Astrocyte of the spinal cord (primary cell): ENCODE data around the gene ESYT2.

Source experiments
- DNase-seq: peaks from one replicate; pipeline ENCODE4 v3.0.0; 2011; ENCODE audit warnings: low read depth, low spot score
- H3K4me3 ChIP-seq: 2 replicates; pipeline ENCODE4 v1.5.1; 2011; ENCODE audit warnings: low read depth, mild to moderate bottlenecking, low read length, moderate library complexity
- in situ Hi-C: cut with HindIII; loops from 2 replicates; pipeline ENCODE4 v1.10.0; 2017; ENCODE audit warnings: low sequenced_read_pairs
- TF ChIP-seq, protein P1 (sequence below): IDR thresholded peaks from 2 replicates; pipeline ENCODE4 v1.5.1; 2012; ENCODE audit warnings: low read depth, mild to moderate bottlenecking, low read length, inconsistent platforms

The ESYT2 gene

DNA sequence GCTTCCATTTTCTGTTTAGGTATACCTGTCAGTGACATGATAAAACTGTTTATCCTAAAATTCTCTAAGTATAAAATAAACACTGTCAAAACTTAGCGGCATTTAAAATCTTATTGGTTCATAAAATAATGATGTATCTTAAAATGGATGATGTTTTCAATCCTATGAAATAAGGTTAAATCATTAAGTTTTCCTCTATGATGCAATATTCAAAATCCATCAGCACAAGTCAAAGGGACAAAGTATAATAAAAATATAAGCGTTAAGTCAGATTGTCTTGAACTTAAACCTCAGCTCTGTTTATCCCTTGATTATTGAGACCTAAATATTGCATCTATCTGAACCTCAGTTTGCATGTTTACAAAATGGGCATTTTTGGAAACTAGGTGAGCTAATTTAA, 78.1 kb downstream of the ESYT2 start:
- in situ Hi-C loops, result no loop called here
- H3K4me3 ChIP-seq, result no peak overlapping the region
- TF ChIP-seq, protein P1, sequence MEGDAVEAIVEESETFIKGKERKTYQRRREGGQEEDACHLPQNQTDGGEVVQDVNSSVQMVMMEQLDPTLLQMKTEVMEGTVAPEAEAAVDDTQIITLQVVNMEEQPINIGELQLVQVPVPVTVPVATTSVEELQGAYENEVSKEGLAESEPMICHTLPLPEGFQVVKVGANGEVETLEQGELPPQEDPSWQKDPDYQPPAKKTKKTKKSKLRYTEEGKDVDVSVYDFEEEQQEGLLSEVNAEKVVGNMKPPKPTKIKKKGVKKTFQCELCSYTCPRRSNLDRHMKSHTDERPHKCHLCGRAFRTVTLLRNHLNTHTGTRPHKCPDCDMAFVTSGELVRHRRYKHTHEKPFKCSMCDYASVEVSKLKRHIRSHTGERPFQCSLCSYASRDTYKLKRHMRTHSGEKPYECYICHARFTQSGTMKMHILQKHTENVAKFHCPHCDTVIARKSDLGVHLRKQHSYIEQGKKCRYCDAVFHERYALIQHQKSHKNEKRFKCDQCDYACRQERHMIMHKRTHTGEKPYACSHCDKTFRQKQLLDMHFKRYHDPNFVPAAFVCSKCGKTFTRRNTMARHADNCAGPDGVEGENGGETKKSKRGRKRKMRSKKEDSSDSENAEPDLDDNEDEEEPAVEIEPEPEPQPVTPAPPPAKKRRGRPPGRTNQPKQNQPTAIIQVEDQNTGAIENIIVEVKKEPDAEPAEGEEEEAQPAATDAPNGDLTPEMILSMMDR, result no peak
- no peak for DNase-seq

DNA sequence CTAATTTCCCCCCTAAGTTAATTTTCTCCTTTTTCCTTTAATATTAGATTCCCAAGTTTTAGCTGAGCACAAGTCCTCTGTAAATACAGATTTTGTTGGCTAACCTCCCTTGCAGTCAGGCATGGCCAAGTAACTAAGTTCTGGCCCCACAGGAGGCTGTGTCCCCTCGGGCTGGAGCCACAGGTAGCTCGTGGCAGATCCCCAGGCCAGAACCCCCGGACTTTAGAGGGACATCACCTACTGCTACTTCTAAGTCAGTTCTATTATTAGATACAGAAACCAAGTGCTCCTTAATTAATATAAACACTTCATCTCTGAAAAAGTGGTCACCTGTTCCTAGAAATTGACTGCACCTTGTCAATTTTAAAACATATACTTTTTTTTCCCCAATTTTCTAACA, 78.6 kb downstream of the ESYT2 start:
- in situ Hi-C loops, result no loop called here

DNA sequence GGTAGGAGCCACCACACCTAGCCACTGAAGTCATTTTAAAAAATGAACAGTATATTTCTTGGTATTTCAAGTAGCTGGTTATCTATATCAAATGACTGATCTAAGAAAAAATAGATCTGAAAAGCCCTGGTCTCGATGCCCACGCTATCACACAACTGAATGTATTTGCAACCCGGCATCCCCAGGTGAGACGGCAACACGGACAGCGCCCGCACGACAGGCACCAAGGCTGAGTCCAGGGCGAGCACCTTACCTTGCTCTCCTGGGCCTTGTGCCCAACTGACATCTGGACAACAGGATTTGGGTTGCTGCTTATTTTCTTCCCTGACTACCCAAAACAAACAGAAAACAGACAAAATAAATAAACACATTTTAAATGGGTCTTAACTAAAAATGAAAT, 79.9 kb downstream of the ESYT2 start:
- TF ChIP-seq, protein P1, result no peak
- in situ Hi-C loops, result no loop called here
- no peak overlapping the region for H3K4me3 ChIP-seq
- no peak for DNase-seq

More for the DNA sequence above, 78.6 kb downstream of the ESYT2 start:
- TF ChIP-seq, protein P1, result no peak
- DNase-seq, result no peak
- no peak overlapping the region for H3K4me3 ChIP-seq

DNA sequence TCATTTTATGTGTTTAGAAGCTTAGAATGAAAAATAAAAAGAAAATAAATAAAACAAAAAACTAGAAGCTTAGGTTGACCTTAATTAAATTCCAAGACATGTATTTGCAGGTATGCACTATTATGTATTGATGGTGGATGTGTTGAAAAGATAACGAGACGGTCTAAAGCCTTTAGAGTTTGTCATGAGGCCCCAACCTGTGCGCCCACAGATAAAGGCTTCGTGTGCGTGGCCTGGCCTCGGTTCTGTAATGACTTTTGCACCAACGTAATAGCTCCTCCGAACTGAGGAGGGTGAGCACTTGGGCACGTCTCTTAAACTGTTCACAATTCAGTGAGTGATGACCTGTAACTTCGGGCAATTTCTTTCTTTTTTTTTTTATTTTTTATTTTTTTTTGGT, 81.0 kb downstream of the ESYT2 start:
- in situ Hi-C loops, result no loop called here
- TF ChIP-seq, protein P1, result no peak

DNA sequence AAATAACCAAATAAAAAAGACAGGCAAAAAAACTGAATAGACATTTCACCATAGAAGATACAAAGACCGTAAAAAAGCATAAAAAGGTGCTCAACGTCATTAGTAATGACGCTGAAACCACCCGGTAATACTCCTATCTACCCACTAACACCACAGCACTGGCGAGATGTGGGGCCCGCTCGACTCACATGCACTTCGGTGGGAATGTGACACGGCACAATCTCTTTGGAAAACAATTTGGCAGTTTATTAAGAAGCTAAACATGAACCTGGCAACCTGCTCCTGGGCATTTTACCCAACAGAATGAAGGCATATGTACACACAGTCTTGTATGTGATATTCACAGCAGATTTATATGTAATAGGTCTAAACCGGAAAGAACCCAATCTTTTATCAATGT, 81.9 kb downstream of the ESYT2 start:
- TF ChIP-seq, protein P1, result no peak
- DNase-seq, result no peak
- no peak overlapping the region for H3K4me3 ChIP-seq
- in situ Hi-C loops, result no loop called here

More for the DNA sequence above, 81.0 kb downstream of the ESYT2 start:
- H3K4me3 ChIP-seq, result no peak overlapping the region
- no peak for DNase-seq

DNA sequence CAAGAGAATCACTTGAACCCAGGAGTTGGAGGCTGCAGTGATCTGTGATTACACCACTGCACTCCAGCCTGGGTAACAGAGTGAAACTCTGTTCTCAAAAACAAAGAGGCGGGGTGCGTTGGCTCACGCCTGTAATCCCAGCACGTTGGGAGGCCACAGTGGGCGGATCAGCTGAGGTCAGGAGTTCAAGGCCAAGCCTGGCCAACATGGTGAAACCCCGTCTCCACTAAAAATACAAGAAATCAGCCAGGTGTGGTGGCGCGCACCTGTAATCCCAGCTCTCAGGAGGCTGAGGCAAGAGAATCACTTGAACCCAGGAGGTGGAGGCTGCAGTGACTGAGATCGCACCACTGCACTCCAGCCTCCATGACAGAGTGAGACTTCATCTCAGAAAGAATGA, 82.4 kb downstream of the ESYT2 start:
- TF ChIP-seq, protein P1, result no peak
- H3K4me3 ChIP-seq, result no peak overlapping the region
- DNase-seq, result no peak
- in situ Hi-C loops, result no loop called here
